Psoas muscle (tissue), 8 donors: Measurements from ENCODE around the gene TMEM181. TPM values are rescaled to one million over a fixed set of nuclear protein-coding genes. Genes with fewer than 3 reads are reported as not detected.

Experiments
- ATAC-seq, 4 donors: fragments of 200-7000 bp; cut with Tn5 transposase; one replicate each; pipeline ENCODE4 v1.9.1; 2020; ENCODE audit warnings: moderate library complexity in 3 of 4, mild to moderate bottlenecking in 2 of 4
- DNase-seq, 2 donors: peaks; one replicate each; pipeline ENCODE4 v3.0.0-alpha.2; 2020
- H3K27ac ChIP-seq: fragments of 200-600 bp; one replicate; pipeline ENCODE4 v1.8.0; 2022
- H3K27me3 ChIP-seq, 3 donors: fragments of 200-600 bp in 1 of 3; one replicate each; pipeline versions ENCODE4 v1.6.1 to v1.8.0; 2013 to 2022; ENCODE audit warnings: low read length in 2 of 3, mild to moderate bottlenecking in 2 of 3, moderate library complexity in 1 of 3; ENCODE audit not compliant: insufficient read depth in 3 of 3
- H3K36me3 ChIP-seq, 2 donors: fragments of 200-600 bp in 1 of 2; one replicate each; pipeline versions ENCODE4 v1.6.1 to v1.8.0; 2013 to 2022; ENCODE audit warnings: low read depth in 1 of 2, mild to moderate bottlenecking in 1 of 2, moderate library complexity in 1 of 2; ENCODE audit not compliant: insufficient read depth in 1 of 2
- H3K4me1 ChIP-seq: fragments of 200-600 bp; one replicate; pipeline ENCODE4 v1.8.0; 2022
- H3K4me3 ChIP-seq: fragments of 200-600 bp; one replicate; pipeline ENCODE4 v1.8.0; 2022; ENCODE audit warnings: mild to moderate bottlenecking
- H3K9me3 ChIP-seq: fragments of 200-600 bp; one replicate; pipeline ENCODE4 v1.8.0; 2022
- CTCF ChIP-seq: fragments of 200-600 bp; IDR thresholded peaks from one replicate; pipeline ENCODE4 v1.8.0; 2022; ENCODE audit warnings: antibody characterized with exemption
- WGBS, 3 donors: extraction: QIAGEN DNeasy Blood & Tissue Kit; methylation state at CpG; one replicate each; pipeline versions ENCODE4 v1.1.6 to v1.1.7; 2013; 5-methylcytosine and 5-hydroxymethylcytosine counted together
- intact Hi-C, 2 donors: fragments of 100-400 bp; cut with DNase I; formaldehyde crosslinking; loops; one replicate each; pipeline versions ENCODE4 v1.11.0 to v1.14.2; 2022
- polyA plus RNA-seq, 3 donors: library from polyadenylated mRNA; stranded (reverse); fragments of 200-250 nt; gene quantifications; one replicate each; pipeline ENCODE4 v1.2.3, GENCODE V29; 2013
- total RNA-seq, 4 donors: library from RNA; stranded (reverse); fragmentation: NEBNext Ultra II Directional in 2 of 4; extraction: Animal tissue kit (Norgen Biotek cat#: 25700) in 2 of 4; gene quantifications; one replicate each; pipeline versions ENCODE4 v1.2.1 to v1.2.4, GENCODE V29; 2021 to 2023
- donor health status: healthy with polysubstance abuse.
- donor health status: DM: no; HTN: no; CAD: no; lungs with moderate emphysema.
- donor health status: Bipolar disorder and iron deficiency.
- donor health status: healthy.
- donor health status: DM: yes; HTN: yes; CAD: no.
- donor health status: DM: no; HTN: no; CAD: no.
- donor health status: DM: no; HTN: no; CAD: no.
- donor health status: DM: yes; HTN: yes; CAD: no.

Gene TMEM181
- total and polyA plus RNA-seq, 7 donors: 6.8 to 16.2 (median 12.2) TPM

GRCh38 chr6:158645064-158646022, 85.5 kb downstream of the TMEM181 start:
- H3K4me3 ChIP-seq: peak overlapping the region; percentile 100
- no peaks in the 10 kb centered on the region for H3K27me3 ChIP-seq
- no peaks in the 10 kb centered on the region for H3K36me3 ChIP-seq
- ATAC-seq (peak in 3 of 4 donors; percentile 36 to 46 (median 42)), DNase-seq (no peak)
- TF ChIP-seq CTCF: no peak
- WGBS, 3 donors: 29 to 31% (median 31%) methylated on average over 21 of the region's 21 CpGs
- peaks cover 37% of the 10 kb centered on the region for H3K4me1 ChIP-seq
- intact Hi-C loops: no loop called here
- H3K27ac ChIP-seq: peak overlapping the region; percentile 100
- H3K9me3 ChIP-seq: no peaks in the 10 kb centered on the region

GRCh38 chr6:158646023-158646910, 86.4 kb downstream of the TMEM181 start:
- WGBS, 3 donors: 70 to 93% (median 86%) methylated on average over 10 of the region's 10 CpGs
- intact Hi-C loops: no loop called here
- H3K27me3 ChIP-seq: no peaks in the 10 kb centered on the region
- peaks cover 28% of the 10 kb centered on the region for H3K4me1 ChIP-seq
- no peak for TF ChIP-seq CTCF
- peak overlapping the region; percentile 100 for H3K27ac ChIP-seq
- no peaks in the 10 kb centered on the region for H3K9me3 ChIP-seq
- ATAC-seq (no peak), DNase-seq (no peak)
- H3K36me3 ChIP-seq: no peaks in the 10 kb centered on the region
- no peak overlapping the region for H3K4me3 ChIP-seq

- TF ChIP-seq CTCF: no peak
- H3K27me3 ChIP-seq: no peaks in the 10 kb centered on the region
- peaks cover 17% of the 10 kb centered on the region for H3K4me1 ChIP-seq
- H3K4me3 ChIP-seq: no peak overlapping the region
- no peaks in the 10 kb centered on the region for H3K36me3 ChIP-seq
- DNase-seq (no peak), ATAC-seq (no peak)
- H3K9me3 ChIP-seq: no peaks in the 10 kb centered on the region
- 42 to 51% (median 51%) methylated on average over 4 of the region's 4 CpGs for WGBS, 3 donors
- no peak overlapping the region for H3K27ac ChIP-seq
- intact Hi-C loops: no loop called here
Measured at GRCh38 chr6:158647501-158647900, 87.6 kb downstream of the TMEM181 start.

- H3K4me3 ChIP-seq: no peak overlapping the region
- H3K27ac ChIP-seq: peak overlapping the region; percentile 82
- no peaks in the 10 kb centered on the region for H3K36me3 ChIP-seq
- H3K27me3 ChIP-seq: no peaks in the 10 kb centered on the region
- no peak for TF ChIP-seq CTCF
- 50 to 65% (median 64%) methylated on average over 5 of the region's 5 CpGs for WGBS, 3 donors
- no peaks in the 10 kb centered on the region for H3K9me3 ChIP-seq
- intact Hi-C loops: no loop called here
- DNase-seq (no peak), ATAC-seq (peak; percentile 59 to 72 (median 66))
- H3K4me1 ChIP-seq: peaks cover 7% of the 10 kb centered on the region
Measured at GRCh38 chr6:158648682-158649131, 88.8 kb downstream of the TMEM181 start.
